Fibroblast of skin of back (primary cell): ENCODE measurements around the gene AGBL1.
"Not testable (repeated sequence)": the region's sequence is repeated elsewhere in the genome, so short reads cannot be mapped to it uniquely, and the experiment has no call there.

Experiments used
- DNase-seq: peaks from one replicate; pipeline ENCODE4 v3.0.0-alpha.2; 2013

AGBL1 gene

DNA sequence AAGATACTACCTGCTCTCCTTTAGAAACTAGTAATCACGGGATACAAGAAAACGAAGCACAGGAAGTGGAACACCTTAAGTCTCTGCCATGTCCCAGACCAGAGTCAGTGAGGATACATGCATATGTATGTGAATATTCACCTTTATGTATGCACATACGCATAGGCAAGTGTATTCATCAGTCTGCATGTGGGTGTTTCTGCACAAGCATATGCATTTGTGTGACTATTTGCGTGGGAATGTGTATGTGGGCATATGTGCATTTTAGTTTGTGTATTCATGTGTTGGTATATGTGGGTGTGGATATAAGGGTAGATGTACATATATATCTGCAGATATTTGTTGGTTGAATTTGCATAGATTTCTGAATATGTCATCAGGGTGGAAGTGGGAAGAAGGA is 889.7 kb downstream of the AGBL1 start:
- DNase-seq = no peak

DNA sequence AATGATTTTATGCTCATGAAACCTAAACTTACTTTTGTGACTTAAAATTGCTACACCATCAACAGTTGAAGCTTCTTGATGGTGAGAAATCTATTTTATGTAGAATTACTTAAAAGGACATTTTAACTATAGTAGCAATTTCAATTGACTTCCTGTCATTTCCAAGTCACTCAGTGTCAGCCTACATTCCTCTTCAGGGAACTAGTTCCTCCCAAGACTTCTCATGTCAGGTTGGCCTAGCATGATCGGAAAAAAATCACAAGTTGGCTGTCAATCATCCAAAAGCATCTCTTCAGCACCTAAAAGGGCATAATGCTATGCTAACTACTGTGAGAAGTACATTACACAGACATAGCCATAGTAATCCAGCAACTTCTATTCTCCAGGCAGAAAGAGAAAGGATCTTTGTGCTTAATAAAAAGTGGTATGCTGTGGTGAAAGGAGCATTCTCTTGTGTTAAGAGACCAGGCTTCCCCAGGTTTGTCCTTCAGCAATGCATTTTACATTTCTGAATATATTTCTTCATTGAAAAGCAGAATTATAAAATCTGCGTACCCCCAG is 893.7 kb downstream of the AGBL1 start:
- no peak for DNase-seq

DNA sequence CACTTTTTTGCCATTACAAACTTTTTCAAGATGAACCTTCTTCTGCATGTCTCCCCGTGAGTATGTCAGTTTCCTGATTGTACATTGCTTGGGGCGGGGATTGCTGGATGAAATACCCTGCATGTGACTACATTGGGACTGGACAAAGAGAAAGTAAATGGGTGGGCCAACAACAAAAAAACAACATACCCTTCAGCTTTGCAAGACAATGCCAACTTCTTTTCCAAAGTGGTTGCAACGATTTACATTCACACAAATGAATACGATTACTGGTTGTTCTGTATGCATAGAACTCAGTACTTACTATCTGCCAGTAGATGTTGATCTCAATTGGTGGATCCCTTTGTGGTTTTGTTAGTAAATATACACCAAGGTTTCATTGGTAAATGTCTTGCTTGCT is 908.4 kb downstream of the AGBL1 start:
- DNase-seq = no peak

DNA sequence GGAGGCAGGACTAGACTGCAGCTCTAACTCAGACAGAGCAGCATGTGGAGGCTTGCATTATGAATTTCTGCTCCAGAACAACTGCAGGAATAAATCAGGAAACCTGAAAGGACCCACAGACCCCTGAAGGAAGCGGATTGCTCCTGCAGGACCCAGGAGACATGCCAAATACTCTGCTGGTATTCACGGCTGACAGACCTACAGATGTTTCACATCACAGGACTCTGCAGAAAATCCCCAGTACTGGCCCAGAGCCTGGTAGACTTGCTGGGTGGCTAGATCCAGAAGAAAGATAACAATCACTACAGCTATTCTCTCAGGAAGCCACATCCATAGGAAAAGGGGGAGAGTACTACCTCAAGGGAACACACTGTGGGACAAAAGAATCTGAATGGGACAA is 942.1 kb downstream of the AGBL1 start:
- DNase-seq = no peak

DNA sequence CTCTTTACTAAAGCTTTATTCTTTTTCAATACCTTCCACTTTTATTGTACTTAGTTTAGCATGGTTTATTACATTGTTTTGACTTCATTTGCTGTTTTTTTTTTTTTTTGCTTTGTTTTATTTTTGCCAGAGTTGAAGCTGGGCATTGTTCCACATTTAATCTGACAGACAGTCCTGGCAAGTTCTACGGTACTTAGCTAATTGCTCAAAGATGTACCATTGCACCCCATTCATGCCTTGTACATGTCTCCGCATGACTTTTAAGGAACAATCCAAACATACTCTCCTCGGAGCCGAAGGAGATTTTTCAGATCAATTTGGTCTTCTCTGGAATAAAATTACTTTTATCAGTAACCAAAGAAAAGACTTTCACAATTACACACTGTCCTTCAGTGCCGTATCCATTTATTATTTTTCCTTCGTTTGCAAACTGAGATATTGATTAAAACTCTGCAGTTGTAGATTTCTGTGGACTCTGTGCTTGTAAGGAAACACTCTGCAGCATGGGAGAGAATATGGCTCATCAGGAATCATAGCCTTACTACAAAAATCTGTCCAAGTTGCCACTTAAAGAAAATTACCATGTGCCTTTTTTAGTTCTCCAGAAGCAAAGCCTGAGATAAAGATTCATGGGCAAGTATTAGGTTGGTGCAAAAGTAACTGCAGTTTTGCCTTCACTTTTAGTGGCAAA is 952.0 kb downstream of the AGBL1 start:
- no peak for DNase-seq

DNA sequence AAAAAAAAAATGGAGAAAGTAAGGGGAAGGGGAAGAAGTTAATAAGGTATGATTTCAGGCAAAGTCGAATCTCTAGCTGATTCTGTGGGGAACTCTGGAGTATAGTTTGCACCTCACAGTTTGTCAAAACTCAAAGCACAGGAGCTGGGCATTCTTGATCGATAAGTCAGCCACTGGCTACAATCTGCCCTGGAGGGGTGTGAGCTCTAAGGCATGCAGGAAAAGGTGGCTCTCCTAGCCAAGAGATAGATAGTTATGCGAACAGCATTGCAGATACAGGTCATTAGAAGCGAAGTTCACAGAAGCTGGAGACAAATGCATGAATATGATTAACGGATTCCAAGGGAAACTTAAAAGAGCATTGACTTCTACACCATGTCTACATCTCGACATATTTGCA is 952.6 kb downstream of the AGBL1 start:
- DNase-seq = no peak

DNA sequence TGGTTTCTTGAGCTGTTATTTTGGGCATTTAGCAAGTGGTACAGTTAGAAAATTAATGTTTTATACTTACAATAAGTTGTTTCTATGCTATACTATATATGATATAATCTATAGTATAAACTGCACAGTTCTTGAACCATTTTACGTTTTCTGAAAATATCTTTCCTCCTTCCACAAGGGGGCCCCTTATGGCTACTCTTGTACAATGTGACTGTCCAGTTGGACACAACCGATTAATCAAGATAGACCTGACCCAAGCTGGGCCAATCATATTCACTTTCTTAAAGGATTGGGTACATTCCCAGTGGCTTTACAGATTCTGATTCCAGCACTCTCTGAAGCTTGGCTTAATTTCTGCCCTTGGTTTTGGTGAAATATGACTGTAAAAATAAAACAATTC is 953.4 kb downstream of the AGBL1 start:
- peak; percentile 6 for DNase-seq

DNA sequence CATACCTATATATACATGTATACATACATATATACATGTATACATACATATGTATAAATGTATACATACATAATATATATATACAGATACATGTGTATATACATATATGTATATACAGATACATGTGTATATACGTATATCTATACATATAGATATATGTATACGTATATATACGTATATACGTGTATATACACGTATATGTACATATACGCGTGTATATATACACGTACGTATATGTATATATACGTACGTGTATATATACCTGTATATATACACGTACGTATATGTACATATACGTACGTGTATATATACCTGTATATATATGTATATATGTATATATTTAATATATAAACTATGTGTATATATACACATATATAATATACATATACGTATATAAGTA is 955.2 kb downstream of the AGBL1 start:
- DNase-seq = no peak

DNA sequence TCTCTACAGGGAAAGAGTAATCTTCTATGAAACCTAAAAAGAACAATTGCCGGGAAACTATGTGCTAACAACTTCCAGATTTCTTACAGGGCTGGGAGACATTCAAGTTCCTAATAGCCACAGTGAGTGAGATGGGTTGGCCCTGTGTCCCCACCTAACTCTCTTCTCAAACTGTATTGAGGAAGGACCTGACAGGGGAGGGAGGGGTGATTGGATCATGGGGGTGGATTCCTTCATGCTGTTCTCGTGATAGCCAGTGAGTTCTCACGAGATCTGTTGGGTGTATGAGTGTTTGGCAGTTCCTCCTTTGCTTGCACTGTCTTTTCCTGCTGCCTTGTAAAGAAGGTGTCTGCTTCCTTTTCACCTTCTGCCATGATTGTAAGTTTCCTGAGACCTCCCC is 958.7 kb downstream of the AGBL1 start:
- DNase-seq = no peak

DNA sequence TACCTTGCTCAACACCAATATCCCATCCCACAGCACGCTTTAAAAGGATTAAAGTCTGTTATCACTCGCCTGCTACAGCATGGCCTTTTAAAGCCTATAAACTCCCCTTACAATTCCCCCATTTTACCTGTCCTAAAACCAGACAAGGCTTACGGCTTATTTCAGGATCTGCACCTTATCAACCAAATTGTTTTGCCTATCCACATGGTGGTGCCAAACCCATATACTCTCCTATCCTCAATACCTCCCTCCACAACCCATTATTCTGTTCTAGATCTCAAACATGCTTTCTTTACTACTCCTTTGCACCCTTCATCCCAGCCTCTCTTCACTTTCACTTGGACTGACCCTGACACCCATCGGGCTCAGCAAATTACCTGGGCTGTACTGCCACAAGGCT is 962.9 kb downstream of the AGBL1 start:
- not testable (repeated sequence) for DNase-seq

DNA sequence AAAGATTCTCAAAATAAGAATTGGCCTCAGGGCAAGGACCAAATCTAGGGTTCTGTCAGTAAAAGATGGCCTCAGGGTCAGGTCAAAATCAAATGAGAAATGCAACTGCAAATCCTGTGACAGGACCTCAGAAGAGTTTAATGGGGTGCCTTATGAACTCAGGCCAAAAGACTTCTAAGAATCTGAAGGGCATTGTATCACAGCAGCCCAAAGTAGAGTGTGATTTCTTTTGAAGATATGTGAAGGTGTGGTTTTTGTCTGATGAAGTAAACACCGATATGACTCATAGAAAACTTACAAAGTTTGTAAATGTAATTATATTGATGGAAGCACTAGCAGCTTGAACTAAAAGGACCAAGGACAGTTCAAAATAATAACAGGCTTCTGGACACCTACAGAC is 966.1 kb downstream of the AGBL1 start:
- DNase-seq = no peak

DNA sequence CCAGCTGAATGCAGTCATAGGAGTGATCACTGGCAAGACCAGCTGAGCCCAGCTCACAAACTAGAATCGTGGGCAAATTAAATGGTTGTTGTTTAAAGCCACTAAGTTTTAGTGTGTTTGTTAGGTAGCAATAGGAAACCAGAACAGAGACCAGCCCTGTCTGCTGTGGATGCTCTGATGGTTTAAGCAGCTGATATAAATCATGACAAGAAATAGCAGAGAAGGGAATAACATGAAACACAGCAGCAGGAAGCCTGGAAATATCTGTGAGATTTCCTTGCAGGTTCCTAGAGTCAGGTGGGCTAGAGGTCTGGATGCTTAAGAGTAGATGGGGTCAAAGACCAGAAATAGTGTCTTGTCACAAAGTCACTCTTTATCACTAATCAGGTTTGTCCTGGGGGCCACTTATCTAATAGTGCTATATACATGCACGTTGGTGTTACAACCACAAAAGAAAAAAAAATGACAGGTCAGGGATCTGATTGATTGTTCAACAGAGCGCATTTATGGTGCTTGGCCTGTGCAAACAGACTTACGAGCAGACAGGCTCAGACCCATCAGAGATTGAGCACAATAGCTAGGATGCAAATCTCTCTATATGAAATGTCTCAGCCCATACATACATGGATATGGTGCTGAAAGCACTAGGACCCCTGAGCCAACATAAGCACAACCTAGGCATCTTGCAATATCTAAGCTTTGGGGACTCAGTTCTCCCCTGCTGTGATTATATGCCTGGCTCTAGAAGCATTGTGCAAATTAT is 967.7 kb downstream of the AGBL1 start:
- DNase-seq = no peak
